LNCaP clone FGC (cell line): Measurements from ENCODE around the gene ZC3HAV1L.
A peak's percentile ranks its signal among the peaks of the same experiment; 100 is the strongest.

Source experiments
- DNase-seq: peaks from one replicate; pipeline ENCODE4 v3.0.0-alpha.2; 2011; ENCODE audit warnings: low read depth
- H3K4me3 ChIP-seq: 2 replicates; pipeline ENCODE4 v1.5.1; 2011; ENCODE audit warnings: mild to moderate bottlenecking, low read depth, low read length, control low read depth
- TF ChIP-seq, protein P1 (sequence below): IDR thresholded peaks from 2 replicates; pipeline ENCODE4 v1.5.1; 2012; ENCODE audit warnings: mild to moderate bottlenecking; ENCODE audit not compliant: control insufficient read depth, insufficient read depth; ENCODE audit errors: extremely low read depth

ZC3HAV1L gene

GRCh38 chr7:138987686-138988085 lies 48.2 kb downstream of the ZC3HAV1L start:
- DNase-seq = no peak
- TF ChIP-seq, protein P1, sequence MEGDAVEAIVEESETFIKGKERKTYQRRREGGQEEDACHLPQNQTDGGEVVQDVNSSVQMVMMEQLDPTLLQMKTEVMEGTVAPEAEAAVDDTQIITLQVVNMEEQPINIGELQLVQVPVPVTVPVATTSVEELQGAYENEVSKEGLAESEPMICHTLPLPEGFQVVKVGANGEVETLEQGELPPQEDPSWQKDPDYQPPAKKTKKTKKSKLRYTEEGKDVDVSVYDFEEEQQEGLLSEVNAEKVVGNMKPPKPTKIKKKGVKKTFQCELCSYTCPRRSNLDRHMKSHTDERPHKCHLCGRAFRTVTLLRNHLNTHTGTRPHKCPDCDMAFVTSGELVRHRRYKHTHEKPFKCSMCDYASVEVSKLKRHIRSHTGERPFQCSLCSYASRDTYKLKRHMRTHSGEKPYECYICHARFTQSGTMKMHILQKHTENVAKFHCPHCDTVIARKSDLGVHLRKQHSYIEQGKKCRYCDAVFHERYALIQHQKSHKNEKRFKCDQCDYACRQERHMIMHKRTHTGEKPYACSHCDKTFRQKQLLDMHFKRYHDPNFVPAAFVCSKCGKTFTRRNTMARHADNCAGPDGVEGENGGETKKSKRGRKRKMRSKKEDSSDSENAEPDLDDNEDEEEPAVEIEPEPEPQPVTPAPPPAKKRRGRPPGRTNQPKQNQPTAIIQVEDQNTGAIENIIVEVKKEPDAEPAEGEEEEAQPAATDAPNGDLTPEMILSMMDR = no peak
- no peak overlapping the region for H3K4me3 ChIP-seq

- TF ChIP-seq, protein P1 = no peak
- DNase-seq = no peak
- H3K4me3 ChIP-seq = peak overlapping the region; percentile 62
Measured at GRCh38 chr7:138982204-138982623, 53.6 kb downstream of the ZC3HAV1L start.

DNA sequence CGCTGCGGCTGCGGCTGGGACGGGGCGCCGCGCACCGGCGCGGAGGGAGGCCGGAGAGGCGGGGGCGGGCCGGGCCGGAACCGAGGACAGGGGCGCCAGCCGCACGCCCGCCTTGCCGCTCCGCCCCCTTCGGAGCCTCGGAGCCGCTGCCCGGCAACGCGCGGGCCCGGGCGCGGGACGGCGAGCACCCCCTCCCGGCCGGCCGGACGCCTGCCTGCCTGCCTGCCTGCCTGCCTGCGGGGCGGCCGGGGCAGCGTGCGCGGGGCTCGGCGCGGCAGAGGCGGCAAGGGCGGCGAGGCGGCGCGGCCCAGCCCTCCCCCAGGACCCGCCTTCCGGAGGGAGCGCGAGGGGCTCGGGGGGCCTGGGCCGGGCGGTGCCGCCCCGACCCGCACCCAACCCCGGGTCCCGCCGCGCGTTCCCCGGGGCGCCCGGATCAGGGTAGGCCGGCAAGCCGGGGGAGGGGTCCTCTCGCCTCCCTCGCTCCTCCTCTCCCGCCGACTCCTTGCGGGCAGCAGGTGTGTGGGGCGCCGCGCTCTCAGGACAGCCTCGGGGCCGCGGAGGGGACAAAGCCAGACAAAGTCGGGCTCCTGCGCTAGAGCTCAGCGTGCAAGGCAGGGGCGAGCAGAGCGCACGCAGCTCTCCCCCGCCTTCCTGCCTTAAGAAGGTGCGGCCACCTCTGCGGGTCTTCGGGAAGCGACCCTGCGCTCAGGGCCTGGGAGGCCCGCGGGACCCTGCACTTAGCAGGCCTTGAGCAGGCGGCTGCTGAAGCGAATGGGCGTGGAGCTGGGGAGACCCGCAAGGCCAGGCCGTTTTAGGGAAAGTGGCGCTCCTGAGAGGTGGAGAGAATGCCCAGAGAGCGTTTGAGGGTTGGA lies 54.3 kb downstream of the ZC3HAV1L start, which contains the start of gene KIAA1549:
TSS of gene KIAA1549 (minus strand) at position 58 of the 872 bp plus-strand sequence. CDS start 120 bp downstream, outside the sequence.
- H3K4me3 ChIP-seq = peak within 1 kb of the TSS; percentile 75
- no peak for DNase-seq
- TF ChIP-seq, protein P1 = peak; percentile 82

- no peak for DNase-seq
- TF ChIP-seq, protein P1 = no peak
- H3K4me3 ChIP-seq = peak overlapping the region; percentile 75
Measured at GRCh38 chr7:138980563-138981291, 55.1 kb downstream of the ZC3HAV1L start.

- TF ChIP-seq, protein P1 = no peak
- DNase-seq = no peak
- peak overlapping the region; percentile 75 for H3K4me3 ChIP-seq
Measured at GRCh38 chr7:138979988-138980562, 55.8 kb downstream of the ZC3HAV1L start.

GRCh38 chr7:138979226-138979979 lies 56.4 kb downstream of the ZC3HAV1L start:
- TF ChIP-seq, protein P1 = no peak
- H3K4me3 ChIP-seq = peak overlapping the region; percentile 75
- no peak for DNase-seq
